Esophagus muscularis mucosa (tissue), 4 donors: ENCODE data around the gene PHYH. TPM values are rescaled to one million over a fixed set of nuclear protein-coding genes. Genes with fewer than 3 reads are reported as not detected.

ENCODE experiments used
- DNase-seq: peaks from one replicate; pipeline ENCODE4 v3.0.0-alpha.2; 2017; ENCODE audit errors: extremely low spot score
- H3K27ac ChIP-seq, 4 donors: fragments of 200-600 bp; sonication (generic); replicated peaks in 1 of 4; 1 replicate in 3 of 4; 2 replicates in 1 of 4; pipeline ENCODE4 v1.5.1; 2016 to 2019; ENCODE audit warnings: mild to moderate bottlenecking in 1 of 4
- H3K27me3 ChIP-seq, 4 donors: fragments of 200-600 bp; sonication (generic); one replicate each; pipeline versions ENCODE4 v1.5.1 to v1.6.0; 2016 to 2019
- H3K36me3 ChIP-seq, 4 donors: fragments of 200-600 bp; sonication (generic); one replicate each; pipeline ENCODE4 v1.5.1; 2016 to 2019
- H3K4me1 ChIP-seq, 4 donors: fragments of 200-600 bp; sonication (generic); one replicate each; pipeline ENCODE4 v1.5.1; 2016 to 2019
- H3K4me3 ChIP-seq, 4 donors: fragments of 200-600 bp; sonication (generic); 1 replicate in 2 of 4; 2 replicates in 2 of 4; pipeline ENCODE4 v1.5.1; 2016 to 2019; ENCODE audit warnings: mild to moderate bottlenecking in 4 of 4, moderate library complexity in 1 of 4
- H3K9me3 ChIP-seq, 4 donors: fragments of 200-600 bp; sonication (generic); 1 replicate in 3 of 4; 2 replicates in 1 of 4; pipeline ENCODE4 v1.5.1; 2016 to 2019
- EP300 ChIP-seq: sonication (generic); formaldehyde crosslinking; IDR thresholded peaks from one replicate; pipeline ENCODE4 v1.6.1; 2017; ENCODE audit warnings: antibody characterized with exemption
- POLR2A ChIP-seq: fragments of 450-650 bp; IDR thresholded peaks from one replicate; pipeline ENCODE4 v1.6.1; 2017; ENCODE audit warnings: antibody characterized with exemption, moderate library complexity, mild to moderate bottlenecking, low read depth
- POLR2AphosphoS5 ChIP-seq, 2 donors: sonication (generic); formaldehyde crosslinking; IDR thresholded peaks; one replicate each; pipeline ENCODE4 v1.6.1; 2017; ENCODE audit warnings: antibody characterized with exemption in 2 of 2
- WGBS: methylation state at CpG from one replicate; pipeline ENCODE4 v1.1.5; 2018; 5-methylcytosine and 5-hydroxymethylcytosine counted together
- intact Hi-C: fragments of 100-400 bp; cut with DNase I; formaldehyde crosslinking; loops from one replicate; pipeline ENCODE4 v1.15.1; 2023
- total RNA-seq, 4 donors: library from RNA; depleted of rRNA; stranded (reverse); fragments of >200 nt; gene quantifications; one replicate each; pipeline versions ENCODE4 v1.1.0 to v1.2.1, GENCODE V29; 2016
- TF ChIP-seq, protein P1 (sequence below), 3 experiments: fragments of 200-600 bp in 2 of 3; fragments of 450-650 bp in 1 of 3; sonication (generic) in 2 of 3; IDR thresholded peaks; one replicate each; pipeline ENCODE4 v1.5.1; 2017 to 2019; ENCODE audit warnings: antibody characterized with exemption in 3 of 3, mild to moderate bottlenecking in 2 of 3, moderate library complexity in 1 of 3

The PHYH gene
- 10 to 100 TPM; 29.3 to 42.8 (median 38.4) TPM for total RNA-seq

- Histone ChIP-seq H3K4me3 (peak within 1 kb of the TSS; percentile 66 to 96 (median 88)), H3K9me3 (no peaks in the 10 kb centered on the region), H3K27ac (peak within 1 kb of the TSS; percentile 95 to 100 (median 98)), H3K4me1 (peaks cover 22 to 44% (median 39%) of the 10 kb centered on the region in 4 donors), H3K27me3 (peaks cover 0 to 5% (median 0%) of the 10 kb centered on the region in 4 donors), H3K36me3 (peaks cover 5 to 8% (median 6%) of the 10 kb centered on the region in 4 donors)
- intact Hi-C loops: loop anchor here (5.0 kb wide), 1 partner anchor 137 kb away; the partner anchor contains the start of gene MCM10
- 2% methylated on average over 9 of the region's 88 CpGs for WGBS
- peak; percentile 52 for TF ChIP-seq POLR2A
- TF ChIP-seq, protein P1, sequence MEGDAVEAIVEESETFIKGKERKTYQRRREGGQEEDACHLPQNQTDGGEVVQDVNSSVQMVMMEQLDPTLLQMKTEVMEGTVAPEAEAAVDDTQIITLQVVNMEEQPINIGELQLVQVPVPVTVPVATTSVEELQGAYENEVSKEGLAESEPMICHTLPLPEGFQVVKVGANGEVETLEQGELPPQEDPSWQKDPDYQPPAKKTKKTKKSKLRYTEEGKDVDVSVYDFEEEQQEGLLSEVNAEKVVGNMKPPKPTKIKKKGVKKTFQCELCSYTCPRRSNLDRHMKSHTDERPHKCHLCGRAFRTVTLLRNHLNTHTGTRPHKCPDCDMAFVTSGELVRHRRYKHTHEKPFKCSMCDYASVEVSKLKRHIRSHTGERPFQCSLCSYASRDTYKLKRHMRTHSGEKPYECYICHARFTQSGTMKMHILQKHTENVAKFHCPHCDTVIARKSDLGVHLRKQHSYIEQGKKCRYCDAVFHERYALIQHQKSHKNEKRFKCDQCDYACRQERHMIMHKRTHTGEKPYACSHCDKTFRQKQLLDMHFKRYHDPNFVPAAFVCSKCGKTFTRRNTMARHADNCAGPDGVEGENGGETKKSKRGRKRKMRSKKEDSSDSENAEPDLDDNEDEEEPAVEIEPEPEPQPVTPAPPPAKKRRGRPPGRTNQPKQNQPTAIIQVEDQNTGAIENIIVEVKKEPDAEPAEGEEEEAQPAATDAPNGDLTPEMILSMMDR (IDR thresholded peaks at IDR 0.05): no peak
- TF ChIP-seq POLR2AphosphoS5 (IDR thresholded peaks at IDR 0.05): peak; percentile 88 to 90
- no peak for TF ChIP-seq EP300
- peak; percentile 96 for DNase-seq
Observed at GRCh38 chr10:13299437-13300287, at the start of gene PHYH. PHYH (minus strand) TSS chr10:13300064; CDS start chr10:13300042, 22 bp downstream.

GRCh38 chr10:13348216-13349017 is 48.6 kb upstream of the PHYH start, which contains the start of gene SEPHS1:
SEPHS1 (minus strand) TSS chr10:13348293; CDS start chr10:13344950, 3,343 bp downstream.
- H3K4me1 ChIP-seq: peaks cover 31 to 55% (median 43%) of the 10 kb centered on the region in 4 donors
- WGBS: 1% methylated on average over 38 of the region's 65 CpGs
- intact Hi-C loops: no loop called here
- H3K27me3 ChIP-seq: peaks cover 0 to 17% (median 5%) of the 10 kb centered on the region in 4 donors
- H3K4me3 ChIP-seq: peak within 1 kb of the TSS; percentile 71 to 96 (median 86)
- TF ChIP-seq POLR2AphosphoS5 (IDR thresholded peaks at IDR 0.05) (peak in 1 of 2 donors; percentile 25), POLR2A (no peak)
- TF ChIP-seq, protein P1 (IDR thresholded peaks at IDR 0.05): peak in 1 of 3 experiments; percentile 5
- H3K27ac ChIP-seq: peak within 1 kb of the TSS; percentile 94 to 99 (median 98)
- no peaks in the 10 kb centered on the region for H3K9me3 ChIP-seq
- DNase-seq: no peak
- H3K36me3 ChIP-seq: no peaks in the 10 kb centered on the region

DNA sequence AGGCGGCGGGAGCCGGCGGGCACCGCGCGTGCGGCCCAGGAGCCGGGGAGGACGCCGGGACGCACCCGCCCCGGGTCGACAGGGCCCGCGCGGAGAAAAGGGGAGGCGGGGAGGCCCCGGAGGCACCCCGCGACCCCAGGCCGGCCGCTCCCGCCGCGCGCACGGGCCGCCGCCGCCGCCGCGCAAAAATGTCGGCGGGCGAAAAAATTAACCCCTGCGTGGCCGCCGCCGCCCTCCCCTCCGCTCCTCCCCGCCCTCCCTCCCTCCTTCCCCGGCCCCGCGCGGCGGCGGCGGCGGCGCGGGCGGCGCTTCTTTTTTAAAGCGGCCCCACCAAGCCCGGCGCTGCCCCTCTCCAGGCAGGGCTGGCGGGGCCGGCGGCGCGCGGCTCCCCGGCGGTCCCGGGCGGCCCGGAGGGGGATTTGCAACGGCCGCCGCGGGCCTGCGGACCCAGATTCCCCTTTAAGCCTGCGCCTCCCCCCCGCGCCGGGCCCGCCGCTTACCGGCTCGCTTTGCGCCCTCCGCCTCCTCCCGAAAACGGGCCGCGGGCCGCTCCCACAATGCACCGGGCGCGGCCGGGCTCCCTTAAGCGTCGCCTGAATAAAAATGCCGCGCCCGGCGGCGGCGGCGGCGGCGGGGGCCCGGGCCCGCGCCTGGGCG is 47.8 kb upstream of the PHYH start:
- 0% methylated on average over 2 of the region's 109 CpGs for WGBS
- peak overlapping the region; percentile 94 to 99 (median 98) for H3K27ac ChIP-seq
- no peaks in the 10 kb centered on the region for H3K36me3 ChIP-seq
- intact Hi-C loops: no loop called here
- no peak for DNase-seq
- H3K4me1 ChIP-seq: peaks cover 31 to 62% (median 47%) of the 10 kb centered on the region in 4 donors
- TF ChIP-seq POLR2A (no peak), POLR2AphosphoS5 (IDR thresholded peaks at IDR 0.05) (peak in 1 of 2 donors; percentile 10), EP300 (no peak)
- TF ChIP-seq, protein P1 (IDR thresholded peaks at IDR 0.05): no peak
- peak overlapping the region; percentile 71 to 96 (median 86) for H3K4me3 ChIP-seq
- H3K9me3 ChIP-seq: no peaks in the 10 kb centered on the region
- H3K27me3 ChIP-seq: peaks cover 0 to 12% (median 1%) of the 10 kb centered on the region in 4 donors

- peak overlapping the region; percentile 94 to 99 (median 98) for H3K27ac ChIP-seq
- H3K9me3 ChIP-seq: no peaks in the 10 kb centered on the region
- TF ChIP-seq POLR2AphosphoS5 (IDR thresholded peaks at IDR 0.05) (peak; percentile 0 to 4), POLR2A (no peak)
- DNase-seq: no peak
- peaks cover 0 to 6% (median 0%) of the 10 kb centered on the region in 4 donors for H3K27me3 ChIP-seq
- peaks cover 31 to 62% (median 47%) of the 10 kb centered on the region in 4 donors for H3K4me1 ChIP-seq
- WGBS: 0% methylated on average over 33 of the region's 47 CpGs
- intact Hi-C loops: no loop called here
- no peaks in the 10 kb centered on the region for H3K36me3 ChIP-seq
- peak overlapping the region; percentile 71 to 96 (median 86) for H3K4me3 ChIP-seq
Observed at GRCh38 chr10:13347043-13347499, 47.2 kb upstream of the PHYH start.
